Natural killer cell (primary cell): ENCODE data around the gene RGS1. TPM values are rescaled to one million over a fixed set of nuclear protein-coding genes. Genes with fewer than 3 reads are reported as not detected.
A peak's percentile ranks its signal among the peaks of the same experiment; 100 is the strongest.

Source experiments
- ATAC-seq, 3 donors: fragments of 150-1000 bp in 2 of 3; fragments of 200-7000 bp in 1 of 3; cut with Tn5 transposase; 1 replicate in 1 of 3; 2 replicates in 2 of 3; pipeline ENCODE4 v1.10.0; 2021; ENCODE audit warnings: mild to moderate bottlenecking in 2 of 3, moderate library complexity in 2 of 3
- DNase-seq, 2 donors: peaks; one replicate each; pipeline versions ENCODE4 v3.0.0 to v3.0.0-alpha.2; 2013 to 2021; ENCODE audit warnings: mixed read lengths in 1 of 2
- H3K27ac ChIP-seq: one replicate; pipeline ENCODE4 v1.5.1; 2013; ENCODE audit warnings: mild to moderate bottlenecking, low read length
- H3K27me3 ChIP-seq: one replicate; pipeline ENCODE4 v1.6.1; 2013; ENCODE audit warnings: low read length; ENCODE audit not compliant: control insufficient read depth, insufficient read depth
- H3K36me3 ChIP-seq: one replicate; pipeline ENCODE4 v1.6.1; 2013; ENCODE audit warnings: low read length; ENCODE audit not compliant: control insufficient read depth, insufficient read depth
- H3K4me1 ChIP-seq: one replicate; pipeline ENCODE4 v1.6.1; 2013; ENCODE audit warnings: low read length; ENCODE audit not compliant: control insufficient read depth, insufficient read depth
- H3K4me3 ChIP-seq: one replicate; pipeline ENCODE4 v1.5.1; 2013; ENCODE audit warnings: low read length
- H3K9me3 ChIP-seq: one replicate; pipeline ENCODE4 v1.6.1; 2013; ENCODE audit warnings: low read length; ENCODE audit not compliant: control insufficient read depth, insufficient read depth
- H3K27ac Mint-ChIP-seq, 2 donors: one replicate each; pipeline ENCODE4 v1.8.0; 2022; ENCODE audit warnings: mild to moderate bottlenecking in 2 of 2, mixed read lengths in 2 of 2, moderate library complexity in 1 of 2
- H3K27me3 Mint-ChIP-seq, 2 donors: one replicate each; pipeline ENCODE4 v1.8.0; 2022; ENCODE audit warnings: low read depth in 2 of 2, mixed read lengths in 2 of 2
- H3K36me3 Mint-ChIP-seq: one replicate; pipeline ENCODE4 v1.8.0; 2022; ENCODE audit warnings: mixed read lengths
- H3K4me1 Mint-ChIP-seq, 2 donors: one replicate each; pipeline ENCODE4 v1.8.0; 2022; ENCODE audit warnings: mixed read lengths in 2 of 2
- H3K4me3 Mint-ChIP-seq: one replicate; pipeline ENCODE4 v1.8.0; 2022; ENCODE audit warnings: mild to moderate bottlenecking, moderate library complexity, mixed read lengths
- H3K9me3 Mint-ChIP-seq, 2 donors: one replicate each; pipeline ENCODE4 v1.8.0; 2022; ENCODE audit warnings: mixed read lengths in 2 of 2
- WGBS: methylation state at CpG from one replicate; pipeline ENCODE4 v1.1.7; 2013; ENCODE audit warnings: missing lambda C conversion rate; ENCODE audit not compliant: insufficient coverage; 5-methylcytosine and 5-hydroxymethylcytosine counted together
- intact Hi-C: fragments of 100-400 bp; cut with micrococcal nuclease; formaldehyde crosslinking; loops from one replicate; pipeline ENCODE4 v1.14.2; 2022
- total RNA-seq, 4 donors: library from RNA; stranded (reverse); fragments of 120-200 nt in 1 of 4; gene quantifications; one replicate each; pipeline versions ENCODE4 v1.2.3 to v1.2.4, GENCODE V29; 2013 to 2022
- TF ChIP-seq, protein P1 (sequence below): fragments of 200-600 bp; IDR thresholded peaks from one replicate; pipeline ENCODE4 v1.8.0; 2022; ENCODE audit warnings: antibody characterized with exemption

The RGS1 gene, protein sequence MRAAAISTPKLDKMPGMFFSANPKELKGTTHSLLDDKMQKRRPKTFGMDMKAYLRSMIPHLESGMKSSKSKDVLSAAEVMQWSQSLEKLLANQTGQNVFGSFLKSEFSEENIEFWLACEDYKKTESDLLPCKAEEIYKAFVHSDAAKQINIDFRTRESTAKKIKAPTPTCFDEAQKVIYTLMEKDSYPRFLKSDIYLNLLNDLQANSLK
- 100 to 1,000 TPM; 306 to 365 (median 343) TPM for total RNA-seq
- total RNA-seq (2013): 193 TPM

DNA sequence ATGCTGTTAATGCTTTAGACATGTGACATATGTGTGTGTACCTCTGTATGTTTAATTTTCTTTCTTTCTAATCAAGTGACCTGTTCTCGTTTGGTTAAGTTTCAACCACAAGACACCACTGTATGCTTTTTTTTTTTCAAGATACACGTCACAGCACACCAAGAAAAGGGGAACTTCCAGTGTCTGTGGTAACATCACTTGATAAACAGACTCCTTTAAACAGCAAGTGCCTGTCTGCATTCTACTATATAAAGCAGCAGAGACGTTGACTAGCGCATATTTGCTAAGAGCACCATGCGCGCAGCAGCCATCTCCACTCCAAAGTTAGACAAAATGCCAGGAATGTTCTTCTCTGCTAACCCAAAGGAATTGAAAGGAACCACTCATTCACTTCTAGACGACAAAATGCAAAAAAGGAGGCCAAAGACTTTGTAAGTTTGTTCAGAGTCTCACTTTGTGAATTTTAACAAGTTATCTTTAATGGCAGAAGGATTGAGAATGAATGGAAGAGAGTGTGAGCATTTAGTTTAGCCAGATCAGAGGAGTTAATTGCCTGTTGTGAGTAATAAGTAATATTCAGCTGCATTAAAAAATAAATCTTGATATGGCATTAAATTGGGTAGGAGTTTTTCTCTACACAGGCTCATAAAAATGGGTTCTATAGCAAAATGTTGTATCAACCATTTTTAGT, at the start of gene RGS1:
Gene RGS1 (plus strand): TSS at position 275 of the 691 bp plus-strand sequence. CDS start 20 bp downstream, at position 295.
- H3K36me3 Mint-ChIP-seq: no peaks in the 10 kb centered on the region
- no peaks in the 10 kb centered on the region for H3K27me3 ChIP-seq
- DNase-seq: peak; percentile 62 to 90
- peak within 1 kb of the TSS; percentile 21 for H3K4me3 ChIP-seq
- peaks cover 3% of the 10 kb centered on the region for H3K4me1 ChIP-seq
- 19% methylated on average over 6 of the region's 7 CpGs for WGBS
- ATAC-seq: peak; percentile 88 to 91 (median 88)
- H3K9me3 ChIP-seq: no peaks in the 10 kb centered on the region
- peaks cover 0 to 2% of the 10 kb centered on the region in 2 donors for H3K9me3 Mint-ChIP-seq
- intact Hi-C loops: loop anchor here (1.0 to 2.0 kb wide), 4 partner anchors 30 to 59 kb away; no protein-coding TSS in a partner anchor
- peak within 1 kb of the TSS; percentile 91 to 92 for H3K27ac Mint-ChIP-seq
- peak within 1 kb of the TSS; percentile 81 for H3K27ac ChIP-seq
- TF ChIP-seq, protein P1, sequence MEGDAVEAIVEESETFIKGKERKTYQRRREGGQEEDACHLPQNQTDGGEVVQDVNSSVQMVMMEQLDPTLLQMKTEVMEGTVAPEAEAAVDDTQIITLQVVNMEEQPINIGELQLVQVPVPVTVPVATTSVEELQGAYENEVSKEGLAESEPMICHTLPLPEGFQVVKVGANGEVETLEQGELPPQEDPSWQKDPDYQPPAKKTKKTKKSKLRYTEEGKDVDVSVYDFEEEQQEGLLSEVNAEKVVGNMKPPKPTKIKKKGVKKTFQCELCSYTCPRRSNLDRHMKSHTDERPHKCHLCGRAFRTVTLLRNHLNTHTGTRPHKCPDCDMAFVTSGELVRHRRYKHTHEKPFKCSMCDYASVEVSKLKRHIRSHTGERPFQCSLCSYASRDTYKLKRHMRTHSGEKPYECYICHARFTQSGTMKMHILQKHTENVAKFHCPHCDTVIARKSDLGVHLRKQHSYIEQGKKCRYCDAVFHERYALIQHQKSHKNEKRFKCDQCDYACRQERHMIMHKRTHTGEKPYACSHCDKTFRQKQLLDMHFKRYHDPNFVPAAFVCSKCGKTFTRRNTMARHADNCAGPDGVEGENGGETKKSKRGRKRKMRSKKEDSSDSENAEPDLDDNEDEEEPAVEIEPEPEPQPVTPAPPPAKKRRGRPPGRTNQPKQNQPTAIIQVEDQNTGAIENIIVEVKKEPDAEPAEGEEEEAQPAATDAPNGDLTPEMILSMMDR: no peak
- peaks cover 25 to 56% of the 10 kb centered on the region in 2 donors for H3K4me1 Mint-ChIP-seq
- H3K4me3 Mint-ChIP-seq: peak within 1 kb of the TSS; percentile 89
- no peaks in the 10 kb centered on the region for H3K27me3 Mint-ChIP-seq
- H3K36me3 ChIP-seq: no peaks in the 10 kb centered on the region

DNA sequence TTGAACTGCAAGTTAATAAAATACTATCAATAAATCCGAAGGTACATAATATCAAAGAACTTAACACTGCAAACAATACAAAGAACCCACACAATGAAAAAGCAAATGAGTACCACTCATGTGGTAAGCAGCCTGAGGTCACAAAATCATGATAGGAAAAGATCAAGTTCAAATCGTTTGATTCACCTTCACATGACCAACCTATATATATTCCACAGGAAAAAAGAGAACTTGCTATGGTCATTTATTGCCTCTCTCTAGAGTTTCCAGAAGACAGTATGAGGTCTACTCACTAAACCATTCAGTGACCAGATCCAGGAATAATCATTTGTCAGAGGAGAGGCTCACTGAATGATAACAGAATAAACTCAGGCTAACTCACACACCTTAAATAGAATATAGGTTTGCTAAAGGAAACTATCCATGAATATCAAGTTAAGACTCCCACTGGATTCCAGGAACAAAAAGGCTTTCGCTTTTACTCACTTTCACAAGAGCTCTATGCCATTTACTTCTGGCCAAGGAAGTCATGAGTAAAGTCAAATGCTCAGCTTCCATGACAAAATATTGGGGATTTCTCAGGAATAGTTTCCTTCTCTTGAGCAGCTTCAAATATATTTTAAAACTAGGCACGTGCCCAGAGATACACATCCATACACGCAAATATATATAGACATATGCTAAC, 48.3 kb upstream of the RGS1 start:
- H3K4me1 ChIP-seq: no peaks in the 10 kb centered on the region
- intact Hi-C loops: no loop called here
- H3K27ac ChIP-seq: no peak overlapping the region
- no peaks in the 10 kb centered on the region for H3K9me3 ChIP-seq
- no peak for DNase-seq
- WGBS: 91% methylated on average over 5 of the region's 5 CpGs
- no peak overlapping the region for H3K4me3 Mint-ChIP-seq
- no peak overlapping the region for H3K4me3 ChIP-seq
- TF ChIP-seq, protein P1: no peak
- no peak for ATAC-seq
- H3K36me3 Mint-ChIP-seq: no peaks in the 10 kb centered on the region
- no peaks in the 10 kb centered on the region for H3K9me3 Mint-ChIP-seq
- H3K4me1 Mint-ChIP-seq: peaks cover 36 to 55% of the 10 kb centered on the region in 2 donors
- H3K36me3 ChIP-seq: no peaks in the 10 kb centered on the region
- H3K27me3 ChIP-seq: no peaks in the 10 kb centered on the region
- no peak overlapping the region for H3K27ac Mint-ChIP-seq
- H3K27me3 Mint-ChIP-seq: no peaks in the 10 kb centered on the region

DNA sequence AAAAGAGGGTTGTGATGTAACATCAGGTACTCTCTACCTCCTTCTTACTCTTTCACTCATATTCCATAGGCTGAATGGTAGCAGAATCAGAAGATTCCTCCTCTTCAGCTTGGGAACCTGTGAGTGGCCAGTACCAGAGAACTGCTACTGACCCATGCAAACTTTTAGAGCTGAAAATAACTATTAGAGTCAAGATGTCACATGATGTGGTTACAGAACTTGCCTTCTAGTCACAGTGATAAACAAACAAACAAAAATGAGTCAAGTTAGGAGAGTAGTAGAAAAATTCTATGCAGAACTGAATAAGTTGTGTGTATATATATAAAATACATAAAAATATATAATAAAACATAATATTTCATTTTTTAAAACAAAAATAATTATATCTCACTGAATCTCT, 47.6 kb upstream of the RGS1 start:
- no peaks in the 10 kb centered on the region for H3K36me3 ChIP-seq
- no peak overlapping the region for H3K4me3 ChIP-seq
- H3K4me1 ChIP-seq: no peaks in the 10 kb centered on the region
- no peaks in the 10 kb centered on the region for H3K27me3 ChIP-seq
- no peaks in the 10 kb centered on the region for H3K9me3 ChIP-seq
- DNase-seq: no peak
- TF ChIP-seq, protein P1: no peak
- no peak for ATAC-seq
- H3K36me3 Mint-ChIP-seq: no peaks in the 10 kb centered on the region
- peaks cover 34 to 48% of the 10 kb centered on the region in 2 donors for H3K4me1 Mint-ChIP-seq
- H3K9me3 Mint-ChIP-seq: no peaks in the 10 kb centered on the region
- H3K27ac Mint-ChIP-seq: no peak overlapping the region
- no peaks in the 10 kb centered on the region for H3K27me3 Mint-ChIP-seq
- no peak overlapping the region for H3K4me3 Mint-ChIP-seq
- no peak overlapping the region for H3K27ac ChIP-seq
- intact Hi-C loops: no loop called here
